Measurements from ENCODE around the gene C19orf81. TPM values are rescaled to one million over a fixed set of nuclear protein-coding genes. Genes with fewer than 3 reads are reported as not detected.

C19orf81 gene
- total and polyA plus RNA-seq, 12 donors: 2.4 to 39.6 (median 6.4) TPM; not detected in 3

- 0 to 5% (median 4%) methylated on average over 1 to 50 of the region's 51 CpGs for WGBS, 4 donors
- H3K36me3 ChIP-seq (replicated peaks in 1 of 2): no peaks in the 10 kb centered on the region
- H3K4me3 ChIP-seq: no peak overlapping the region
- no peak overlapping the region for H3K27ac ChIP-seq
- TF ChIP-seq POLR2A (IDR thresholded peaks at IDR 0.05) (no peak), CTCF (IDR thresholded peaks at IDR 0.05) (no peak)
- DNase-seq: no peak
- intact Hi-C loops (cut with DNase I): no loop called here
- peaks cover 8% of the 10 kb centered on the region for H3K27me3 ChIP-seq
- H3K9me3 ChIP-seq (replicated peaks in 1 of 3): no peaks in the 10 kb centered on the region
- H3K4me1 ChIP-seq (replicated peaks in 1 of 2): no peaks in the 10 kb centered on the region
These were observed 45.5 kb downstream of the C19orf81 start for GRCh38 chr19:50694815-50695145.

DNA sequence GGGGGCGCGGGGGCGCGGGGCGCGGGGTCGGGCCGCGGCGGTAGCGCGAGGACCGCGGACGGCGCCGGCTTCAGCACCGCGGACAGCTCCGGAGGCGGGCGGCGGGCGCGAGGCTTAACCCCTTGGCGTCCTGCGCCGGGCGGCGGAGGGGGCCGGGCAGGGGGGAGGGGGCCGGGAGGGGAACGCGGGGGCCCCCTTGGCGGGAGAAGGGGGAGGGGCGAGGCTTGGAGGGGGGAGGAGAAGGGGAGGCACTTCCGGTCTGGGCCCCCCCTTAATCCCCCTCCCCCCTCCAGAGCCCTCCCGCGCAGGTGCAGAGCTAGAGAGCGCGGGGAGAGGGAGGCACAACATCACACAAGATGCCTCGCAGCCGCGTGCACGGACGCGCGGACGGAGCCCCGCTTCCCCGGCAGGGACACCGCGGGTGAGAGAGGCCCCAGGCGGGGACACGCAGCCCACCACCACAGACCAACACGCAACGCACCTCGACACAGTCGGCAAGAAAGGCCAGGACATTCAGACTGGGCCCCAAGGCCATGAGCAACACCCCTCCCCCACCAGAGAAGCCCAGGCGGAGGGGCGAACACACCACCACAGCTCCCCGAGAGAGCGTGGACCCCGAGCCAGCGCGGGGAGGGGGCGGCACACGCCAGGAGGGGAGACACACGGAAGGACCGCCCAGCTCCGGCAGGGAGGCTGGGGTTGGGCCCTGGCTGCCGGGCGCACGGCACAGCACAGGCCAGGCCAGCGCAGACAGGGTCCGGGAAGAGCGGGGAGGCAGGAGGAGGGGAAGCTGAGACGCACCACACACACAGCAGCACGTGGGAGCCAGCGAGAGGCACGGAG, 46.2 kb downstream of the C19orf81 start:
- Histone ChIP-seq H3K27me3 (peaks cover 8% of the 10 kb centered on the region), H3K27ac (no peak overlapping the region), H3K36me3 (replicated peaks in 1 of 2) (no peaks in the 10 kb centered on the region), H3K4me1 (replicated peaks in 1 of 2) (no peaks in the 10 kb centered on the region), H3K4me3 (no peak overlapping the region), H3K9me3 (replicated peaks in 1 of 3) (no peaks in the 10 kb centered on the region)
- DNase-seq: no peak
- WGBS, 4 donors: 4 to 15% (median 7%) methylated on average over 11 to 72 of the region's 81 CpGs
- intact Hi-C loops (cut with DNase I): no loop called here
- TF ChIP-seq POLR2A (IDR thresholded peaks at IDR 0.05): no peak
- no peak for TF ChIP-seq CTCF (IDR thresholded peaks at IDR 0.05)

GRCh38 chr19:50696094-50696483, 46.8 kb downstream of the C19orf81 start:
- peaks cover 8% of the 10 kb centered on the region for H3K27me3 ChIP-seq
- no peaks in the 10 kb centered on the region for H3K9me3 ChIP-seq (replicated peaks in 1 of 3)
- DNase-seq: no peak
- TF ChIP-seq POLR2A (IDR thresholded peaks at IDR 0.05) (no peak), CTCF (IDR thresholded peaks at IDR 0.05) (no peak)
- intact Hi-C loops (cut with DNase I): no loop called here
- H3K27ac ChIP-seq: no peak overlapping the region
- no peaks in the 10 kb centered on the region for H3K4me1 ChIP-seq (replicated peaks in 1 of 2)
- 58 to 69% (median 64%) methylated on average over 13 to 15 of the region's 15 CpGs for WGBS, 4 donors
- no peaks in the 10 kb centered on the region for H3K36me3 ChIP-seq (replicated peaks in 1 of 2)
- no peak overlapping the region for H3K4me3 ChIP-seq

DNA sequence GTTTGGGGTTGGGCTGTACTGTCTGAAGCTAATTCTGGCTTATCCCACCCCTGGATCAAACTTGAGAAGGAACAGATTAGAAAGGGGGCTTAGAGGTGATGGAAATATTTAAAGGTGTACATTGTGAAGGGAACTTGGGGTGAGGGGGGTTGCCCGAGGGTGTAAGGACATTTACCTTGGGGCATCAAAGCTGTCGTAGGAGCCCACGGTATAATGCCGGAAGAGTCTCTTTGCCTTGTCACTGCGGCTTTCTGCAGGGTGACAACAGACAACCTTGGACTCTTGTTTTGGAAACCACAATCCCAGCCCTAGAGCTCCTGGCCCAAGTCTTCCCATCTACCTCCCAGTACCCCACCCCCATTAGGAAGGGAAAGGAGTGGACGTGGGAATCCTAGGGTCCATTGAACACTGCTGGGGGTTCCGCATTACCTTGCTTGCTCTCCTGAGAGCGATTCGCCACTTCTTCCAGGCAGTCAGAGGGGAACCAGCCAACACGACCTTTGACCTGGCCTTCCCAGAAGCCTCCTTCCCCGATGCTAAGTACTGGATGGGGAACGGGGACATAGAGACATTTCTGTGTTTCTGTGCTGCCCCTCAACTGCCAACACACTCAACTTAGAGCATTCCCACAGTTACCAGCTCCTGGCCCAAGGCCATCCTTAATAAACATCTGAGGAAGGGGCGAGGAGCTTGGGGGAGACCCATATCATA, 48.3 kb downstream of the C19orf81 start:
- Histone ChIP-seq H3K36me3 (replicated peaks in 1 of 2) (no peaks in the 10 kb centered on the region), H3K9me3 (replicated peaks in 1 of 3) (no peaks in the 10 kb centered on the region), H3K27ac (no peak overlapping the region), H3K27me3 (peaks cover 8% of the 10 kb centered on the region), H3K4me3 (no peak overlapping the region), H3K4me1 (replicated peaks in 1 of 2) (no peaks in the 10 kb centered on the region)
- intact Hi-C loops (cut with DNase I): no loop called here
- TF ChIP-seq POLR2A (IDR thresholded peaks at IDR 0.05) (no peak), CTCF (IDR thresholded peaks at IDR 0.05) (no peak)
- DNase-seq: no peak
- 76 to 82% (median 78%) methylated on average over 12 to 13 of the region's 13 CpGs for whole genome bisulfite sequencing, 4 donors

Data from adrenal gland (tissue), 12 donors.